HL-60/S4 treated with retinoic acid at 250 ng/mL for 4 days and 3 days (cell line): Measurements from ENCODE around the gene GPC1.

Source experiments
- in situ Hi-C: fragments of 300-500 bp; cut with MboI; formaldehyde crosslinking; loops from 2 replicates; pipeline ENCODE4 v1.7.0; 2022; ENCODE audit warnings: low sequenced_read_pairs

GPC1 gene

GRCh38 chr2:240440251-240440650 is 4.8 kb downstream of the GPC1 start:
- in situ Hi-C loops, result no loop called here

- in situ Hi-C loops, result no loop called here
These were observed 5.3 kb downstream of the GPC1 start for GRCh38 chr2:240440704-240441320.

GRCh38 chr2:240441326-240441992 is 6.0 kb downstream of the GPC1 start:
- in situ Hi-C loops, result no loop called here

GRCh38 chr2:240441993-240442411 is 6.5 kb downstream of the GPC1 start:
- in situ Hi-C loops, result no loop called here

GRCh38 chr2:240442891-240443715 is 7.6 kb downstream of the GPC1 start:
- in situ Hi-C loops, result no loop called here

GRCh38 chr2:240443891-240444301 is 8.4 kb downstream of the GPC1 start:
- in situ Hi-C loops, result no loop called here

GRCh38 chr2:240444464-240444863 is 9.0 kb downstream of the GPC1 start:
- in situ Hi-C loops, result no loop called here

- in situ Hi-C loops, result no loop called here
These were observed 10.6 kb downstream of the GPC1 start for GRCh38 chr2:240445961-240446663.

- in situ Hi-C loops, result no loop called here
These were observed 11.3 kb downstream of the GPC1 start for GRCh38 chr2:240446664-240447175.

GRCh38 chr2:240447331-240447730 is 11.9 kb downstream of the GPC1 start:
- in situ Hi-C loops, result no loop called here

GRCh38 chr2:240447934-240448333 is 12.5 kb downstream of the GPC1 start:
- in situ Hi-C loops, result no loop called here

- in situ Hi-C loops, result no loop called here
These were observed 13.2 kb downstream of the GPC1 start for GRCh38 chr2:240448387-240449274.

- in situ Hi-C loops, result no loop called here
These were observed 14.5 kb downstream of the GPC1 start for GRCh38 chr2:240449764-240450531.

GRCh38 chr2:240450532-240451107 is 15.2 kb downstream of the GPC1 start:
- in situ Hi-C loops, result no loop called here

- in situ Hi-C loops, result no loop called here
These were observed 15.7 kb downstream of the GPC1 start for GRCh38 chr2:240451108-240451611.

- in situ Hi-C loops, result no loop called here
These were observed 16.5 kb downstream of the GPC1 start for GRCh38 chr2:240451791-240452461.

- in situ Hi-C loops, result no loop called here
These were observed 17.2 kb downstream of the GPC1 start for GRCh38 chr2:240452462-240453256.
